SH-SY5Y (cell line): Measurements from ENCODE around the gene MID2.

Experiments
- GATA2 ChIP-seq: IDR thresholded peaks from 2 replicates; pipeline ENCODE4 v1.6.1; 2011; ENCODE audit warnings: mild to moderate bottlenecking, low read depth, low read length
- GATA3 ChIP-seq: IDR thresholded peaks from 2 replicates; pipeline ENCODE4 v1.6.1; 2011; ENCODE audit warnings: low read depth, mild to moderate bottlenecking, low read length, moderate library complexity

DNA sequence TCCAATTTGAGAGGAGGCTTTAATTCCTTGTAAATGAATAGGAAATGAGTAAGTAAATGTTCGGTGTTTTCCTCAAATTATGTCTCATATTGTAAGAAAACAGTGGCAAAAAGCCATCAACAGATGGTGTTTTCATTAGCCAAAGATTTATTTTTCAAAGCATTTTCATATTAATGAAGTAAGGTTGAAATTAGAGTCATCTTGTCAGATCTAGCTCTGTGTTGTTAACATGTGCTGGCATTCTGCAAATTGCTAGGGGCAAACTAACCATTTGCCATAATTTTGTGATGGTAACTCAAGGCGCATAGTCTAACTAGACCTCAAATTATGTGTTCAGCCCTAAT is 24.7 kb downstream of the MID2 start:
- no peak for TF ChIP-seq GATA3
- no peak for TF ChIP-seq GATA2
